KMS-11 (cell line): Measurements from ENCODE around the gene MAP3K4.

Experiments used
- H2AFZ ChIP-seq: fragments of 200-600 bp; sonication (generic); 2 replicates; pipeline ENCODE4 v1.6.1; 2016; ENCODE audit warnings: antibody characterized with exemption, mixed run types, low read depth
- H3K27ac ChIP-seq: fragments of 200-600 bp; sonication (generic); 2 replicates; pipeline ENCODE4 v1.6.1; 2016; ENCODE audit warnings: mild to moderate bottlenecking, mixed run types
- H3K27me3 ChIP-seq: fragments of 200-600 bp; sonication (generic); 2 replicates; pipeline ENCODE4 v1.6.1; 2017; ENCODE audit warnings: mild to moderate bottlenecking, low read depth, mixed run types, moderate library complexity; ENCODE audit not compliant: insufficient read depth
- H3K36me3 ChIP-seq: fragments of 200-600 bp; sonication (generic); 2 replicates; pipeline ENCODE4 v1.6.1; 2017; ENCODE audit warnings: mild to moderate bottlenecking, mixed run types; ENCODE audit not compliant: insufficient read depth
- H3K4me1 ChIP-seq: fragments of 200-600 bp; sonication (generic); 2 replicates; pipeline ENCODE4 v1.6.1; 2016; ENCODE audit warnings: mild to moderate bottlenecking, low read depth, mixed run types; ENCODE audit not compliant: poor library complexity, severe bottlenecking
- H3K4me2 ChIP-seq: fragments of 200-600 bp; sonication (generic); 2 replicates; pipeline ENCODE4 v1.7.0; 2016; ENCODE audit warnings: mild to moderate bottlenecking, mixed run types
- H3K4me3 ChIP-seq: fragments of 200-600 bp; sonication (generic); IDR thresholded peaks from 2 replicates; pipeline ENCODE4 v1.6.1; 2017; ENCODE audit warnings: low read depth, low read length, mixed read lengths; ENCODE audit not compliant: insufficient read depth
- H3K79me2 ChIP-seq: fragments of 200-600 bp; sonication (generic); 2 replicates; pipeline ENCODE4 v1.6.1; 2016; ENCODE audit warnings: low read depth, mixed run types; ENCODE audit not compliant: insufficient read depth
- H3K9ac ChIP-seq: fragments of 200-600 bp; sonication (generic); 2 replicates; pipeline ENCODE4 v1.6.1; 2016; ENCODE audit warnings: mild to moderate bottlenecking, mixed run types
- H4K20me1 ChIP-seq: fragments of 200-600 bp; sonication (generic); 2 replicates; pipeline ENCODE4 v1.6.1; 2016; ENCODE audit warnings: mild to moderate bottlenecking, mixed run types; ENCODE audit not compliant: insufficient read depth
- TF ChIP-seq, protein P1 (sequence below): fragments of 200-600 bp; sonication (generic); conservative IDR thresholded peaks from 2 replicates; pipeline ENCODE4 v1.6.1; 2017; ENCODE audit warnings: low read depth, mild to moderate bottlenecking, antibody characterized with exemption, low read length, moderate library complexity, mixed read lengths

Gene MAP3K4

DNA sequence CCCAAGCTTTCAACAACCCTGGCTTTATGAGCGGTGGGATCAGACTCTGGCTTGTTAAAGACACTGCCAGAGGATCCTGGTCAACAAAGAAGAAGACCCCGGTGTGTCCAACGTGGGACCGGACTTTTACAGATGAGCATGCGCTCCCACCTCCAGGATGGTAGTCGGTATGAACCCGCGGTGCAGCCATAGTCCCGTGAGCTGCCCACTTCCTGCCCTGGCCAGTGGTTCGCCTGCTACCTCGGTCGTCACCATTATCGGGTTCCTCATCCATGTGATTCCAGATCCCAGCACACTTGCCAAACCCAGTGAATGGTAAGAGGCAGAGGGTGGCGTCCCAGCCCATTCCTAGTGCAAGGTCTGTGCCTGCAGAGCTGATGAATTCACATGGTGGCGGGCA is 169.6 kb downstream of the MAP3K4 start:
- H3K27me3 ChIP-seq: no peaks in the 10 kb centered on the region
- H3K4me3 ChIP-seq: no peak overlapping the region
- no peaks in the 10 kb centered on the region for H3K4me1 ChIP-seq
- H3K4me2 ChIP-seq: no peak overlapping the region
- no peak overlapping the region for H2AFZ ChIP-seq
- no peaks in the 10 kb centered on the region for H3K79me2 ChIP-seq
- no peak overlapping the region for H3K27ac ChIP-seq
- H3K36me3 ChIP-seq: no peaks in the 10 kb centered on the region
- H4K20me1 ChIP-seq: no peaks in the 10 kb centered on the region
- TF ChIP-seq, protein P1, sequence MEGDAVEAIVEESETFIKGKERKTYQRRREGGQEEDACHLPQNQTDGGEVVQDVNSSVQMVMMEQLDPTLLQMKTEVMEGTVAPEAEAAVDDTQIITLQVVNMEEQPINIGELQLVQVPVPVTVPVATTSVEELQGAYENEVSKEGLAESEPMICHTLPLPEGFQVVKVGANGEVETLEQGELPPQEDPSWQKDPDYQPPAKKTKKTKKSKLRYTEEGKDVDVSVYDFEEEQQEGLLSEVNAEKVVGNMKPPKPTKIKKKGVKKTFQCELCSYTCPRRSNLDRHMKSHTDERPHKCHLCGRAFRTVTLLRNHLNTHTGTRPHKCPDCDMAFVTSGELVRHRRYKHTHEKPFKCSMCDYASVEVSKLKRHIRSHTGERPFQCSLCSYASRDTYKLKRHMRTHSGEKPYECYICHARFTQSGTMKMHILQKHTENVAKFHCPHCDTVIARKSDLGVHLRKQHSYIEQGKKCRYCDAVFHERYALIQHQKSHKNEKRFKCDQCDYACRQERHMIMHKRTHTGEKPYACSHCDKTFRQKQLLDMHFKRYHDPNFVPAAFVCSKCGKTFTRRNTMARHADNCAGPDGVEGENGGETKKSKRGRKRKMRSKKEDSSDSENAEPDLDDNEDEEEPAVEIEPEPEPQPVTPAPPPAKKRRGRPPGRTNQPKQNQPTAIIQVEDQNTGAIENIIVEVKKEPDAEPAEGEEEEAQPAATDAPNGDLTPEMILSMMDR: no peak
- H3K9ac ChIP-seq: no peak overlapping the region

DNA sequence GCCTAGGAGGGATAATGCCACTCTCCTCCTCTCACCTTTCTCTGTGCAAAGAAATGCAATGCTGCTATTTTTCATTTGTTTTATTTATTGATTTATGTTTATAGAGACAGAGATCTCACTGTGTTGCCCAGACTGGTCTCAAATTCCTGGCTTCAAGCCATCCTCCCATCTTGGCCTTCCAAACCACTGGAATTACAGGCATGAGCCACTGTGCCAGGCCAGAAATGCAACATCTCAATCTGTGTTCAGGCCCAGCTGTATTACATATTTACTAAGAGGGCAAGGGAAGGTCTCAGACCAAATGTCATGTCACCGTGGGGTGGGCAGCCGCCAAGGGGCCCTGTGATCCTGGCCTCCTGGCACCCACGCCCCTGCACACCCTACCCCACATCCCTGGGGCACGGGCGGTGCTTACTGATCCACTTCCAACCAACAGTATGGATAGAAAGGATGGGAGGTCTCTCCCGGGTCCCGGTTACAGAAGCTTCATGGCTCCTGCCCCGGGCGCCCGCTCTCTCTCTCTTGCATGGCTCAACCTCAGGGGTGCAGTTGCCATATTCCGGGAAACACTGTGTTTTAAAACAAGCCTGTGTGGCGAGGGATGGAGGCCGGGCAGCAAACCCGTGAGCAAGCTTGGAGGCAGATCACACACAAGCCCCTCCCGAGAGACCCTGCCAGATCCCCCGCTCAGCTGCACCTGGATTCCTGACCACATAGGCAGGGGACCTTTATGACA is 170.5 kb downstream of the MAP3K4 start:
- Histone ChIP-seq H2AFZ (no peak overlapping the region), H3K79me2 (no peaks in the 10 kb centered on the region), H3K4me2 (no peak overlapping the region), H3K36me3 (no peaks in the 10 kb centered on the region), H4K20me1 (no peaks in the 10 kb centered on the region), H3K4me3 (no peak overlapping the region), H3K27ac (no peak overlapping the region), H3K4me1 (no peaks in the 10 kb centered on the region), H3K9ac (no peak overlapping the region), H3K27me3 (no peaks in the 10 kb centered on the region)
- TF ChIP-seq, protein P1: no peak

DNA sequence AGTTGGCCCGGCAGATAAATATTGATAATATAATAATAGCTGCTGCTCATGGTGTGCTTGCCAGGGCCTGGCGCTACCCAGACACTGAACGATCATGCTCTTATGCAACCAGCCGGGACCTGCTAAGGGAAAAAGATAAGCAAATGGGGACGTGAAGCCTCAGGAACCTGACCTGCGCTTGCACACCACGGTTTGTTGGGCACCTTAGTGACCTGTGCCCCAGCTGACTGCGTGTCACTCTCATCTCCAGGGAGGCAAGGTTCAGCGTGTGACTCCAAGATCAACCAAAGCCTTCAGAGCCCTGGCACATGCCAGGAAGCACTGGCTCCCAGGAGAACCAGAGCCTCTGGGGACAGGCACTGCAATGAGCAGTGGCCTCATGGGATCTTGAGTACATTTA is 171.2 kb downstream of the MAP3K4 start:
- TF ChIP-seq, protein P1: no peak
- Histone ChIP-seq H3K4me1 (no peaks in the 10 kb centered on the region), H4K20me1 (no peaks in the 10 kb centered on the region), H3K4me3 (no peak overlapping the region), H3K36me3 (no peaks in the 10 kb centered on the region), H3K79me2 (no peaks in the 10 kb centered on the region), H3K4me2 (no peak overlapping the region), H3K9ac (no peak overlapping the region), H2AFZ (no peak overlapping the region), H3K27ac (no peak overlapping the region), H3K27me3 (no peaks in the 10 kb centered on the region)

GRCh38 chr6:161163466-161164181 is 172.1 kb downstream of the MAP3K4 start:
- Histone ChIP-seq H4K20me1 (no peaks in the 10 kb centered on the region), H3K27me3 (no peaks in the 10 kb centered on the region), H3K36me3 (no peaks in the 10 kb centered on the region), H3K4me3 (no peak overlapping the region), H3K4me1 (no peaks in the 10 kb centered on the region), H3K4me2 (no peak overlapping the region), H3K9ac (no peak overlapping the region), H3K27ac (no peak overlapping the region), H2AFZ (no peak overlapping the region), H3K79me2 (no peaks in the 10 kb centered on the region)
- TF ChIP-seq, protein P1: no peak
